GM12801 (cell line): ENCODE results near the gene PTPN4.

Experiments used
- TF ChIP-seq, protein P1 (sequence below): IDR thresholded peaks from one replicate; pipeline ENCODE4 v1.5.1; 2011; ENCODE audit warnings: control low read depth; ENCODE audit not compliant: insufficient read length; ENCODE audit errors: extremely low read depth

The PTPN4 gene

GRCh38 chr2:119827866-119828507 is 68.3 kb downstream of the PTPN4 start:
- TF ChIP-seq, protein P1, sequence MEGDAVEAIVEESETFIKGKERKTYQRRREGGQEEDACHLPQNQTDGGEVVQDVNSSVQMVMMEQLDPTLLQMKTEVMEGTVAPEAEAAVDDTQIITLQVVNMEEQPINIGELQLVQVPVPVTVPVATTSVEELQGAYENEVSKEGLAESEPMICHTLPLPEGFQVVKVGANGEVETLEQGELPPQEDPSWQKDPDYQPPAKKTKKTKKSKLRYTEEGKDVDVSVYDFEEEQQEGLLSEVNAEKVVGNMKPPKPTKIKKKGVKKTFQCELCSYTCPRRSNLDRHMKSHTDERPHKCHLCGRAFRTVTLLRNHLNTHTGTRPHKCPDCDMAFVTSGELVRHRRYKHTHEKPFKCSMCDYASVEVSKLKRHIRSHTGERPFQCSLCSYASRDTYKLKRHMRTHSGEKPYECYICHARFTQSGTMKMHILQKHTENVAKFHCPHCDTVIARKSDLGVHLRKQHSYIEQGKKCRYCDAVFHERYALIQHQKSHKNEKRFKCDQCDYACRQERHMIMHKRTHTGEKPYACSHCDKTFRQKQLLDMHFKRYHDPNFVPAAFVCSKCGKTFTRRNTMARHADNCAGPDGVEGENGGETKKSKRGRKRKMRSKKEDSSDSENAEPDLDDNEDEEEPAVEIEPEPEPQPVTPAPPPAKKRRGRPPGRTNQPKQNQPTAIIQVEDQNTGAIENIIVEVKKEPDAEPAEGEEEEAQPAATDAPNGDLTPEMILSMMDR = no peak

DNA sequence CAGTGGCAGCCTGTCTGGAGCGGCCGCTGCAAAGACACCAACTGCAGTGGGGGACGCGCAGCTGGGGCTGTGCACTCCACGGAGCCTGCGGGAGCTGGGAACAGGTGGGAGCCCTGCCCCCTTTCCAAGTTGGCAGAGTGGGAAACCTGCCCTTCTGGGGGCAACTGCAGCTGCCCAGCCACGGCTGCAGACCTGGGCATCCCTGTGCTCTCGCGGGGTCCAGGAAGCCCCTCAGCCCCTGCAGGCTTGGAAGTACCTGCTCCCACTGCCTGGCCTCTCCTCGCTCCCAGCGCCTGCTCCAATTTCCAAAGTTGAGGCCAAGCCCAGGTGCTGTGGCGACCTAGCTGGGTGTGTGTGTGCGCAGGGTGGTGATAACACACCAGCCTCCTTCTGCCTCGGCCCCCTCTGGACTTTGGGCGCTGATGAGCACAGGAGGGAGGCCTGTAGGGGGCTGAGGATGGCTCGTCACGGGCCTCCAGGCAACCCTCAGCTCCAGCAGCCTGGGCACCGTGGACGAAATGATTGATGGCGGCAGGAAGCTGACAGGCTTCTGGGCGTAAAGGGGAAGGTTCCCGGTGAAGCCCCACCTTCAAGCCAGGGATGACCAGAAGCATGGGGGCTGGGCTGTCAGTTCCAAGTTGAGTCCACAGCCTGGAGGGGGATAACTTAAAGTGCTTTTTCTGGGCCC is 76.9 kb downstream of the PTPN4 start:
- TF ChIP-seq, protein P1 = no peak

- TF ChIP-seq, protein P1 = no peak
These were observed 77.6 kb downstream of the PTPN4 start for GRCh38 chr2:119837350-119837749.

- TF ChIP-seq, protein P1 = no peak
These were observed 78.0 kb downstream of the PTPN4 start for GRCh38 chr2:119837759-119838158.

DNA sequence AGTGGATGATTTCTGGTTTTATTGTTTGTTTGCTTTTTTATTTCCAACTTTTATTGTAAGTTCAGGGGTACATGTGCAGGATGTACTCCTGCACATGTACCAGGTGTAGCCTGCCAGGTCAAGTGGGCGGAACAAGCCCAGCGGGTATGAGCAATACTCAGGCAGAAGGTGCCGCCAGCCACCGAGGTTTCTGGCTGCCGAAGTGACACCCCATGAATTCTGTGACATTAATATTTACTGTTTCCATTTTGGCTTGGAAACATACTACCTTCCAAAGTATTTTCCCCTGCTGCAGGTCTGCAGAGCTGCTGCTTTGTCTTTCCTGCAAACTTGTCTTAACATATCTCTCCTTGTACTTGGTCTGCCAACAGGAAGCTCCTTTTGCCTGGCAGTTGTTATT is 78.5 kb downstream of the PTPN4 start:
- TF ChIP-seq, protein P1 = no peak

DNA sequence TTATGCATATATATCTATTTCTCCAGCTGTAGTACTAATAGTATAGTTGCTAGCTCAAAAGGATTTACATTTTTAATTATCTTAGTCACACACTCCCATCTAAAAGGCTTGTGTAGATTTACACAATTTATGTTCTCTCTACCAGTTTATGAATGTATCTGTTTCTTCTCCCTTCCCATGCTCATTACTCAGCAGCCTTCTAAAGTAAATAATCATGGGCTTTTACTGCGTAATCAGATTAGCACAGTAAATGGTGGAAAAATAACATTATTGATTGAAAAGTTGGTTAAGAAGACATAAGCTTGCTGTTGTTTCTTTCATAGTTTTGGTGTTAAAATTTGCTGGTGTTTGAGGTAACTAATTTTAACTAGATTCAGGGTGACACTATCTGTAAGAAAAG is 81.8 kb downstream of the PTPN4 start:
- TF ChIP-seq, protein P1 = no peak

DNA sequence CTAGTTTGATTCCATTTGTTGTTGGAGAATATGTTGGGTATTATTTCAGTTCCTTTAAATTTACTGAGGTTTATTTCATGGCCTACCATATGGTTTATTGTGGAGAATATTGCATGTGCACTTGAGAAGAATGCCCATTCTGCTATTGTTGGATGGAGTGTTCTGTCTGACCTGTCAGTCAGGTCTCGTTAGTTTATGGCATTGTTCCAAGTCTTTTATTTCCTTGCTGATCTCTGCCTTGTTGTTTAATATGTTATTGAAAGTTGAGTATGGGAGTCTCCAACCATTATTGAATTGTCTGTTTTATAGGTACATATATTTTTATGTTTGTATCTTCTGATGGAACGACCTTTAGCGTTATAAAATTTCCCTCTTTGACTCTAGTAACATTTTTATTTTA is 86.3 kb downstream of the PTPN4 start:
- TF ChIP-seq, protein P1 = no peak
